SK-N-SH (cell line): ENCODE data around the gene ARHGDIB. TPM values are rescaled to one million over a fixed set of nuclear protein-coding genes. Genes with fewer than 3 reads are reported as not detected.

Source experiments
- CTCF ChIA-PET: fragments of 300-600, 350-600 bp; formaldehyde crosslinking; extraction: SDS; loops from one replicate; lab custom pipeline; 2021; lab: Yijun Ruan, JAX
- POLR2A ChIA-PET: fragments of 350-600 bp; sonication (Branson Sonifier 250); formaldehyde crosslinking; extraction: SDS; loops from one replicate; lab custom pipeline; 2020; ENCODE audit warnings: antibody characterized with exemption, inconsistent platforms; lab: Yijun Ruan, JAX
- DNase-seq: peaks from one replicate; pipeline ENCODE4 v3.0.0; 2012
- H2AFZ ChIP-seq: fragments of 200-600 bp; sonication (generic); 2 replicates; pipeline ENCODE4 v1.8.1; 2016; ENCODE audit warnings: antibody characterized with exemption, mild to moderate bottlenecking, low read depth
- H3F3A ChIP-seq: fragments of 200-600 bp; sonication (generic); replicated peaks from 2 replicates; pipeline ENCODE3; 2016; ENCODE audit warnings: antibody characterized with exemption, mild to moderate bottlenecking; ENCODE audit not compliant: insufficient read depth
- H3K27ac ChIP-seq, 2 experiments: fragments of 200-500 bp in 1 of 2; fragments of 200-600 bp in 1 of 2; sonication (Bioruptor generic) in 1 of 2; sonication (generic), shearing (Covaris generic) in 1 of 2; 2 replicates each; pipeline versions ENCODE4 v1.5.1 to v1.6.1; 2014 to 2016; ENCODE audit warnings: low read depth in 2 of 2, inconsistent platforms in 1 of 2, low read length in 1 of 2, mild to moderate bottlenecking in 1 of 2, mixed read lengths in 1 of 2
- H3K27me3 ChIP-seq: fragments of 200-600 bp; sonication (generic), shearing (Covaris generic); 2 replicates; pipeline ENCODE4 v1.6.1; 2016; ENCODE audit warnings: mixed run types; ENCODE audit not compliant: insufficient read depth
- H3K36me3 ChIP-seq, 2 experiments: fragments of 200-500 bp in 1 of 2; fragments of 200-600 bp in 1 of 2; sonication (Bioruptor generic) in 1 of 2; sonication (generic) in 1 of 2; replicated peaks in 1 of 2; 2 replicates each; pipeline versions ENCODE3 to v1.5.1; 2014 to 2016; ENCODE audit warnings: low read length in 1 of 2, mild to moderate bottlenecking in 1 of 2; ENCODE audit not compliant: insufficient read depth in 2 of 2, control insufficient read depth in 1 of 2
- H3K4me1 ChIP-seq, 2 experiments: fragments of 200-500 bp in 1 of 2; fragments of 200-600 bp in 1 of 2; sonication (Bioruptor generic) in 1 of 2; sonication (generic), shearing (Covaris generic) in 1 of 2; 2 replicates each; pipeline versions ENCODE4 v1.5.1 to v1.6.1; 2014 to 2016; ENCODE audit warnings: low read depth in 1 of 2, low read length in 1 of 2, mixed run types in 1 of 2; ENCODE audit not compliant: insufficient read depth in 2 of 2, control insufficient read depth in 1 of 2
- H3K4me2 ChIP-seq: fragments of 200-600 bp; sonication (generic), shearing (Covaris generic); 2 replicates; pipeline ENCODE4 v1.6.1; 2017; ENCODE audit warnings: mixed run types
- H3K4me3 ChIP-seq, 2 experiments: fragments of 200-500 bp in 1 of 2; fragments of 200-600 bp in 1 of 2; sonication (Bioruptor generic) in 1 of 2; sonication (generic), shearing (Covaris generic) in 1 of 2; 2 replicates each; pipeline versions ENCODE4 v1.5.1 to v1.8.1; 2014 to 2016; ENCODE audit warnings: low read depth in 2 of 2, inconsistent platforms in 1 of 2, low read length in 1 of 2, mild to moderate bottlenecking in 1 of 2, mixed read lengths in 1 of 2, moderate library complexity in 1 of 2
- H3K79me2 ChIP-seq: fragments of 200-600 bp; sonication (generic); 2 replicates; pipeline ENCODE4 v1.8.1; 2017; ENCODE audit warnings: mild to moderate bottlenecking; ENCODE audit not compliant: insufficient read depth
- H3K9ac ChIP-seq: fragments of 200-600 bp; sonication (generic); 2 replicates; pipeline ENCODE4 v1.6.1; 2017; ENCODE audit warnings: mixed run types
- H3K9me2 ChIP-seq: fragments of 200-600 bp; sonication (generic); 2 replicates; pipeline ENCODE4 v1.6.1; 2017; ENCODE audit warnings: mixed run types
- H3K9me3 ChIP-seq: fragments of 200-600 bp; sonication (generic); 2 replicates; pipeline ENCODE4 v1.6.1; 2017; ENCODE audit warnings: mixed run types, mild to moderate bottlenecking, moderate library complexity
- H4K20me1 ChIP-seq: fragments of 200-600 bp; sonication (generic); 2 replicates; pipeline ENCODE4 v1.6.1; 2017; ENCODE audit warnings: mild to moderate bottlenecking, mixed run types; ENCODE audit not compliant: insufficient read depth
- FOXJ3 ChIP-seq: sonication (generic); formaldehyde crosslinking; IDR thresholded peaks from 2 replicates; pipeline ENCODE4 v1.5.1; 2020; ENCODE audit warnings: mild to moderate bottlenecking, missing genetic modification reagents
- FOXM1 ChIP-seq: IDR thresholded peaks from 2 replicates; pipeline ENCODE4 v1.4.0; 2012; ENCODE audit warnings: low read depth, mild to moderate bottlenecking
- GABPA ChIP-seq: IDR thresholded peaks from 2 replicates; pipeline ENCODE4 v1.4.0; 2012; ENCODE audit warnings: low read depth, mild to moderate bottlenecking
- GATA2 ChIP-seq: sonication (generic); formaldehyde crosslinking; IDR thresholded peaks from 2 replicates; pipeline ENCODE4 v1.5.0; 2020; ENCODE audit warnings: mild to moderate bottlenecking, missing genetic modification reagents
- JUND ChIP-seq: IDR thresholded peaks from 2 replicates; pipeline ENCODE4 v1.4.0; 2012
- MEF2A ChIP-seq: IDR thresholded peaks from 2 replicates; pipeline ENCODE4 v1.4.0; 2012; ENCODE audit warnings: low read depth, borderline replicate concordance
- MXI1 ChIP-seq: IDR thresholded peaks from 2 replicates; pipeline ENCODE4 v1.6.1; 2012; ENCODE audit warnings: mild to moderate bottlenecking, low read depth, low read length, improper control_type of control experiment
- NFIC ChIP-seq: IDR thresholded peaks from 2 replicates; pipeline ENCODE4 v1.4.0; 2012; ENCODE audit warnings: borderline replicate concordance
- POLR2AphosphoS5 ChIP-seq: IDR thresholded peaks from 2 replicates; pipeline ENCODE4 v1.6.1; 2012; ENCODE audit warnings: low read depth, low read length
- RAD21 ChIP-seq: IDR thresholded peaks from 2 replicates; pipeline ENCODE4 v1.6.1; 2012; ENCODE audit warnings: mild to moderate bottlenecking, low read length
- RCOR1 ChIP-seq: fragments of 150-350 bp; IDR thresholded peaks from 2 replicates; pipeline ENCODE4 v1.6.1; 2017; ENCODE audit warnings: antibody characterized with exemption, low read length
- SMC3 ChIP-seq: IDR thresholded peaks from 2 replicates; pipeline ENCODE4 v1.6.1; 2012; ENCODE audit warnings: low read depth, low read length, improper control_type of control experiment
- TAF1 ChIP-seq: IDR thresholded peaks from 2 replicates; pipeline ENCODE4 v1.6.1; 2012; ENCODE audit warnings: low read depth, mild to moderate bottlenecking, low read length, moderate library complexity, borderline replicate concordance
- TCF12 ChIP-seq: IDR thresholded peaks from 2 replicates; pipeline ENCODE4 v1.4.0; 2012
- YY1 ChIP-seq: IDR thresholded peaks from 2 replicates; pipeline ENCODE4 v1.4.0; 2012; ENCODE audit warnings: low read depth, mild to moderate bottlenecking
- WGBS: methylation state at CpG from one replicate; pipeline ENCODE4 v1.1.6; 2017; ENCODE audit warnings: low lambda C conversion rate; 5-methylcytosine and 5-hydroxymethylcytosine counted together
- polyA plus RNA-seq, 3 experiments: library from polyadenylated mRNA; depleted of rRNA; stranded (reverse); fragments of >200 nt; gene quantifications; 2 replicates each; pipeline ENCODE4 v1.2.3, GENCODE V29; 2012
- TF ChIP-seq, protein P1 (sequence below): IDR thresholded peaks from 2 replicates; pipeline ENCODE4 v1.4.0; 2012; ENCODE audit warnings: low read depth, borderline replicate concordance
- TF ChIP-seq, protein P2 (sequence below): fragments of 150-350 bp; IDR thresholded peaks from 2 replicates; pipeline ENCODE4 v1.6.1; 2017; ENCODE audit warnings: antibody characterized with exemption, low read length, low read depth, borderline replicate concordance
- TF ChIP-seq, protein P3 (sequence below): IDR thresholded peaks from 2 replicates; pipeline ENCODE4; 2012
- TF ChIP-seq, protein P4 (sequence below): IDR thresholded peaks from 2 replicates; pipeline ENCODE4 v1.4.0; 2012; ENCODE audit warnings: low read depth
- TF ChIP-seq, protein P5 (sequence below): IDR thresholded peaks from 2 replicates; pipeline ENCODE4 v1.4.0; 2012; ENCODE audit warnings: low read depth, borderline replicate concordance

The ARHGDIB gene
- polyA plus RNA-seq, 1 of the 3 experiments (the other 2 are of a cell fraction), result 362 TPM

DNA sequence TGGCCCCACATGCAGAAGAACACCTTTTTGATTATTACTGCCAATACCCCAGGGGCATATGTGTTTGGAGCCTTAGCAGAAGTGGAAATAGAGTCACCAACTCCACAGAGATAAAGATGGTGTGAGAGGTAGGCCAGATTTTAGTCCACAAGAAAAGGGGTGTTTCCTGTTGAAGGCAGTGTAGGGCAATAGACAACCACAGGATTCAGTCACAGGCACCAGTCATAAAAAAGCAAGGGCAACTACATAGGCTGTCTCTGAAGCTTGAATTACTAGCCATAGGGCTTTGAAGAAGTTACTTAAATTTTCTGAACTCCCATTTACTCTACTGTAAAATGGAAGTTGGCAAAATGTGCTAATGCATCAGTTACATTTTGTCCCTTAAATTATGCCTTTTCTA lies 41.9 kb downstream of the ARHGDIB start:
- TF ChIP-seq, protein P1, sequence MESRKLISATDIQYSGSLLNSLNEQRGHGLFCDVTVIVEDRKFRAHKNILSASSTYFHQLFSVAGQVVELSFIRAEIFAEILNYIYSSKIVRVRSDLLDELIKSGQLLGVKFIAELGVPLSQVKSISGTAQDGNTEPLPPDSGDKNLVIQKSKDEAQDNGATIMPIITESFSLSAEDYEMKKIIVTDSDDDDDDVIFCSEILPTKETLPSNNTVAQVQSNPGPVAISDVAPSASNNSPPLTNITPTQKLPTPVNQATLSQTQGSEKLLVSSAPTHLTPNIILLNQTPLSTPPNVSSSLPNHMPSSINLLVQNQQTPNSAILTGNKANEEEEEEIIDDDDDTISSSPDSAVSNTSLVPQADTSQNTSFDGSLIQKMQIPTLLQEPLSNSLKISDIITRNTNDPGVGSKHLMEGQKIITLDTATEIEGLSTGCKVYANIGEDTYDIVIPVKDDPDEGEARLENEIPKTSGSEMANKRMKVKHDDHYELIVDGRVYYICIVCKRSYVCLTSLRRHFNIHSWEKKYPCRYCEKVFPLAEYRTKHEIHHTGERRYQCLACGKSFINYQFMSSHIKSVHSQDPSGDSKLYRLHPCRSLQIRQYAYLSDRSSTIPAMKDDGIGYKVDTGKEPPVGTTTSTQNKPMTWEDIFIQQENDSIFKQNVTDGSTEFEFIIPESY, result no peak
- no peak for TF ChIP-seq YY1
- TF ChIP-seq TCF12, result no peak
- TF ChIP-seq, protein P2, sequence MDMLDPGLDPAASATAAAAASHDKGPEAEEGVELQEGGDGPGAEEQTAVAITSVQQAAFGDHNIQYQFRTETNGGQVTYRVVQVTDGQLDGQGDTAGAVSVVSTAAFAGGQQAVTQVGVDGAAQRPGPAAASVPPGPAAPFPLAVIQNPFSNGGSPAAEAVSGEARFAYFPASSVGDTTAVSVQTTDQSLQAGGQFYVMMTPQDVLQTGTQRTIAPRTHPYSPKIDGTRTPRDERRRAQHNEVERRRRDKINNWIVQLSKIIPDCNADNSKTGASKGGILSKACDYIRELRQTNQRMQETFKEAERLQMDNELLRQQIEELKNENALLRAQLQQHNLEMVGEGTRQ, result no peak
- no peak for TF ChIP-seq GABPA
- no peak for TF ChIP-seq RCOR1
- no peak for TF ChIP-seq NFIC
- TF ChIP-seq, protein P3, sequence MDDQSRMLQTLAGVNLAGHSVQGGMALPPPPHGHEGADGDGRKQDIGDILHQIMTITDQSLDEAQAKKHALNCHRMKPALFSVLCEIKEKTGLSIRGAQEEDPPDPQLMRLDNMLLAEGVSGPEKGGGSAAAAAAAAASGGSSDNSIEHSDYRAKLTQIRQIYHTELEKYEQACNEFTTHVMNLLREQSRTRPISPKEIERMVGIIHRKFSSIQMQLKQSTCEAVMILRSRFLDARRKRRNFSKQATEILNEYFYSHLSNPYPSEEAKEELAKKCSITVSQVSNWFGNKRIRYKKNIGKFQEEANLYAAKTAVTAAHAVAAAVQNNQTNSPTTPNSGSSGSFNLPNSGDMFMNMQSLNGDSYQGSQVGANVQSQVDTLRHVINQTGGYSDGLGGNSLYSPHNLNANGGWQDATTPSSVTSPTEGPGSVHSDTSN, result no peak
- TF ChIP-seq RAD21, result no peak
- TF ChIP-seq SMC3, result no peak
- TF ChIP-seq MXI1, result no peak
- no peak for TF ChIP-seq FOXM1
- TF ChIP-seq JUND, result no peak
- TF ChIP-seq GATA2, result no peak
- TF ChIP-seq, protein P4, sequence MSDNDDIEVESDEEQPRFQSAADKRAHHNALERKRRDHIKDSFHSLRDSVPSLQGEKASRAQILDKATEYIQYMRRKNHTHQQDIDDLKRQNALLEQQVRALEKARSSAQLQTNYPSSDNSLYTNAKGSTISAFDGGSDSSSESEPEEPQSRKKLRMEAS, result no peak
- no peak for TF ChIP-seq TAF1
- TF ChIP-seq FOXJ3 (CRISPR knock-in tag), result no peak
- H3K27ac ChIP-seq, result no peak overlapping the region
- H3K79me2 ChIP-seq, result no peaks in the 10 kb centered on the region
- H3K4me1 ChIP-seq, result no peaks in the 10 kb centered on the region
- CTCF ChIA-PET, result no interaction called here
- no peaks in the 10 kb centered on the region for H3K36me3 ChIP-seq
- POLR2A ChIA-PET, result no interaction called here
- no peak overlapping the region for H3K4me2 ChIP-seq
- no peaks in the 10 kb centered on the region for H3K9me3 ChIP-seq
- H3F3A ChIP-seq, result no peaks in the 10 kb centered on the region
- no peaks in the 10 kb centered on the region for H4K20me1 ChIP-seq
- no peaks in the 10 kb centered on the region for H3K27me3 ChIP-seq
- no peaks in the 10 kb centered on the region for H3K9me2 ChIP-seq
- H3K4me3 ChIP-seq, result no peak overlapping the region
- DNase-seq, result no peak
- H2AFZ ChIP-seq, result no peak overlapping the region
- no peak overlapping the region for H3K9ac ChIP-seq

DNA sequence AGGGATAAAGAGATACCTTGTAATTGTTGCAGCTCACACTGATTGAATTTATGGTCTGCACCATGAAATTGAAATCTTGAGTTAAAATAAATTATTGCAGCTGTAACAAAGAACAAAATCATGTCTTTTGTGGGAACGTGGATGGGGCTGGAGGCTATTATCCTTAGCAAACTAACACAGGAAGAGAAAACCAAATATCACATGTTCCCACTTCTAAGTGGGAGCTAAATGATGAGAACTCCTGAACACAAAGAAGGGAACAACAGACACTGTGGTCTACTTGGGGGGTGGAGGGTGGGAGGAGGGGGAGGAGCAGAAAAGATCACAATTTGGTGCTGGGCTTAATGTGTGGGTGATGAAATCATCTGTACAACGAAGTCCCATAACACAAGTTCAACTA lies 45.7 kb downstream of the ARHGDIB start:
- Histone ChIP-seq H3K27ac (no peak overlapping the region), H3K27me3 (no peaks in the 10 kb centered on the region), H2AFZ (no peak overlapping the region), H4K20me1 (no peaks in the 10 kb centered on the region), H3K4me1 (no peaks in the 10 kb centered on the region), H3F3A (no peaks in the 10 kb centered on the region), H3K9me2 (no peaks in the 10 kb centered on the region), H3K36me3 (no peaks in the 10 kb centered on the region)
- POLR2A ChIA-PET, result no interaction called here
- 66% methylated on average over 2 of the region's 2 CpGs for WGBS
- no peak for DNase-seq
- TF ChIP-seq MEF2A (no peak), GATA2 (no peak), POLR2AphosphoS5 (no peak), TAF1 (no peak), NFIC (no peak)
- TF ChIP-seq, protein P5, sequence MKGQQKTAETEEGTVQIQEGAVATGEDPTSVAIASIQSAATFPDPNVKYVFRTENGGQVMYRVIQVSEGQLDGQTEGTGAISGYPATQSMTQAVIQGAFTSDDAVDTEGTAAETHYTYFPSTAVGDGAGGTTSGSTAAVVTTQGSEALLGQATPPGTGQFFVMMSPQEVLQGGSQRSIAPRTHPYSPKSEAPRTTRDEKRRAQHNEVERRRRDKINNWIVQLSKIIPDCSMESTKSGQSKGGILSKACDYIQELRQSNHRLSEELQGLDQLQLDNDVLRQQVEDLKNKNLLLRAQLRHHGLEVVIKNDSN, result no peak
- TF ChIP-seq, protein P3, result no peak
- TF ChIP-seq, all 33 proteins: peak for 0
- CTCF ChIA-PET, result no interaction called here
- H3K4me3 ChIP-seq, result no peak overlapping the region
- H3K9ac ChIP-seq, result no peak overlapping the region
- no peak overlapping the region for H3K4me2 ChIP-seq
- no peaks in the 10 kb centered on the region for H3K9me3 ChIP-seq
- H3K79me2 ChIP-seq, result no peaks in the 10 kb centered on the region
